Astrocyte of the spinal cord (primary cell): ENCODE results near the gene RASGRF2.
"Not testable (repeated sequence)": the region's sequence is repeated elsewhere in the genome, so short reads cannot be mapped to it uniquely, and the experiment has no call there.

ENCODE experiments used
- DNase-seq: peaks from one replicate; pipeline ENCODE4 v3.0.0; 2011; ENCODE audit warnings: low read depth, low spot score
- H3K4me3 ChIP-seq: 2 replicates; pipeline ENCODE4 v1.5.1; 2011; ENCODE audit warnings: low read depth, mild to moderate bottlenecking, low read length, moderate library complexity
- CTCF ChIP-seq: IDR thresholded peaks from 2 replicates; pipeline ENCODE4 v1.5.1; 2012; ENCODE audit warnings: low read depth, mild to moderate bottlenecking, low read length, inconsistent platforms
- in situ Hi-C: cut with HindIII; loops from 2 replicates; pipeline ENCODE4 v1.10.0; 2017; ENCODE audit warnings: low sequenced_read_pairs

RASGRF2 gene

GRCh38 chr5:81027481-81028058, 67.4 kb downstream of the RASGRF2 start:
- no peak for DNase-seq
- in situ Hi-C loops, result no loop called here
- TF ChIP-seq CTCF, result no peak
- no peak overlapping the region for H3K4me3 ChIP-seq

- in situ Hi-C loops, DNase-seq, H3K4me3 ChIP-seq: not testable (repeated sequence)
These were observed 68.7 kb downstream of the RASGRF2 start for GRCh38 chr5:81028888-81029287.

GRCh38 chr5:81029736-81030135, 69.6 kb downstream of the RASGRF2 start:
- DNase-seq, H3K4me3 ChIP-seq, in situ Hi-C loops: not testable (repeated sequence)

- DNase-seq, in situ Hi-C loops, H3K4me3 ChIP-seq: not testable (repeated sequence)
These were observed 70.3 kb downstream of the RASGRF2 start for GRCh38 chr5:81030236-81031034.

- no peak for TF ChIP-seq CTCF
- in situ Hi-C loops, result no loop called here
- no peak for DNase-seq
- H3K4me3 ChIP-seq, result no peak overlapping the region
These were observed 75.4 kb downstream of the RASGRF2 start for GRCh38 chr5:81035522-81035921.

GRCh38 chr5:81038495-81038894, 78.3 kb downstream of the RASGRF2 start:
- no peak overlapping the region for H3K4me3 ChIP-seq
- TF ChIP-seq CTCF, result no peak
- DNase-seq, result no peak
- in situ Hi-C loops, result no loop called here

- DNase-seq, result no peak
- H3K4me3 ChIP-seq, result no peak overlapping the region
- TF ChIP-seq CTCF, result no peak
- in situ Hi-C loops, result no loop called here
These were observed 84.7 kb downstream of the RASGRF2 start for GRCh38 chr5:81044868-81045267.

GRCh38 chr5:81045389-81045807, 85.2 kb downstream of the RASGRF2 start:
- TF ChIP-seq CTCF, result no peak
- no peak for DNase-seq
- in situ Hi-C loops, result no loop called here
- H3K4me3 ChIP-seq, result no peak overlapping the region
